GM12865 (cell line): ENCODE results near the gene TRNP1.

ENCODE experiments used
- DNase-seq: peaks from one replicate; pipeline ENCODE4 v3.0.0; 2010; ENCODE audit warnings: low read depth
- H3K4me3 ChIP-seq: 2 replicates; pipeline ENCODE4 v1.5.1; 2011; ENCODE audit warnings: mild to moderate bottlenecking, low read depth, low read length, control low read depth
- TF ChIP-seq, protein P1 (sequence below): IDR thresholded peaks from 2 replicates; pipeline ENCODE4 v1.5.1; 2011; ENCODE audit warnings: low read length, control low read depth, low read depth, inconsistent platforms; ENCODE audit not compliant: insufficient read depth; ENCODE audit errors: missing control alignments

Gene TRNP1

DNA sequence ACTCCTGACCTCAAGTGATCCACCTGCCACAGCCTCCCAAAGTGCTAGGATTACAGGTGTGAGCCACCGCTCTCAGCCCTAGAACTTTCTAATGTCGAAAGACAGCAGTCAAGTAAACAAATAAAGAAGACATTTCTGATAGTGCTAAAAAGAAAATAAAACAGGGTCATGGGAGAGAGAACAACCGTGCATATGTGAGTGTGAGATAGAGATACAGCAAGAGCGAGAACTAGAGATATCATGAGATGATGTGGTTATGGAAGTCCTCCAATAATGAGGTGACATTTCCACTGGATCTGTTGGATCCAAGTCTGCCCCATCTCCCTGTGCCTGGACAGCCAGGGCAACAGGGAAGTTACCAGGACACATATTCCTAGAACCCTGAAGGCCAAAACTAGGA is 23.7 kb downstream of the TRNP1 start:
- no peak for DNase-seq
- TF ChIP-seq, protein P1, sequence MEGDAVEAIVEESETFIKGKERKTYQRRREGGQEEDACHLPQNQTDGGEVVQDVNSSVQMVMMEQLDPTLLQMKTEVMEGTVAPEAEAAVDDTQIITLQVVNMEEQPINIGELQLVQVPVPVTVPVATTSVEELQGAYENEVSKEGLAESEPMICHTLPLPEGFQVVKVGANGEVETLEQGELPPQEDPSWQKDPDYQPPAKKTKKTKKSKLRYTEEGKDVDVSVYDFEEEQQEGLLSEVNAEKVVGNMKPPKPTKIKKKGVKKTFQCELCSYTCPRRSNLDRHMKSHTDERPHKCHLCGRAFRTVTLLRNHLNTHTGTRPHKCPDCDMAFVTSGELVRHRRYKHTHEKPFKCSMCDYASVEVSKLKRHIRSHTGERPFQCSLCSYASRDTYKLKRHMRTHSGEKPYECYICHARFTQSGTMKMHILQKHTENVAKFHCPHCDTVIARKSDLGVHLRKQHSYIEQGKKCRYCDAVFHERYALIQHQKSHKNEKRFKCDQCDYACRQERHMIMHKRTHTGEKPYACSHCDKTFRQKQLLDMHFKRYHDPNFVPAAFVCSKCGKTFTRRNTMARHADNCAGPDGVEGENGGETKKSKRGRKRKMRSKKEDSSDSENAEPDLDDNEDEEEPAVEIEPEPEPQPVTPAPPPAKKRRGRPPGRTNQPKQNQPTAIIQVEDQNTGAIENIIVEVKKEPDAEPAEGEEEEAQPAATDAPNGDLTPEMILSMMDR: no peak
- no peak overlapping the region for H3K4me3 ChIP-seq

DNA sequence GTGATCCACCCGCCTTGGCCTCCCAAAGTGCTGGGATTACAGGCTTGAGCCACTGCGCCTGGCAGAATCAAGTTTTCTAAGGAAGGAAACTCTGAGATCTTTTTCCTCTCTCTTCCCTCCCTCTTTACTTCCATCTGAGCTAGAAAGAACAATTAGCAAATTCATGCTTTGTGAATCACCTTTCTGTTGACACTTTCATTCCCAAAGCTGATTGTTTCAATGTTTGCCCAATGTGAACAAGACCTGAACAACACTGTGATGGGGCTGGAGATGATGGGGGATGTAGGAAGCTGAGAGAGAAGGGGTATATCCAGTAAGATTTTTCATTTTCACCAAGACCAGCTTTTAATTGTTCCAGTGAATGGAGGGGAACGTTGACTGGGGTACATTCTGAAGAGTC is 24.8 kb downstream of the TRNP1 start:
- no peak for DNase-seq
- no peak overlapping the region for H3K4me3 ChIP-seq
- TF ChIP-seq, protein P1: no peak

DNA sequence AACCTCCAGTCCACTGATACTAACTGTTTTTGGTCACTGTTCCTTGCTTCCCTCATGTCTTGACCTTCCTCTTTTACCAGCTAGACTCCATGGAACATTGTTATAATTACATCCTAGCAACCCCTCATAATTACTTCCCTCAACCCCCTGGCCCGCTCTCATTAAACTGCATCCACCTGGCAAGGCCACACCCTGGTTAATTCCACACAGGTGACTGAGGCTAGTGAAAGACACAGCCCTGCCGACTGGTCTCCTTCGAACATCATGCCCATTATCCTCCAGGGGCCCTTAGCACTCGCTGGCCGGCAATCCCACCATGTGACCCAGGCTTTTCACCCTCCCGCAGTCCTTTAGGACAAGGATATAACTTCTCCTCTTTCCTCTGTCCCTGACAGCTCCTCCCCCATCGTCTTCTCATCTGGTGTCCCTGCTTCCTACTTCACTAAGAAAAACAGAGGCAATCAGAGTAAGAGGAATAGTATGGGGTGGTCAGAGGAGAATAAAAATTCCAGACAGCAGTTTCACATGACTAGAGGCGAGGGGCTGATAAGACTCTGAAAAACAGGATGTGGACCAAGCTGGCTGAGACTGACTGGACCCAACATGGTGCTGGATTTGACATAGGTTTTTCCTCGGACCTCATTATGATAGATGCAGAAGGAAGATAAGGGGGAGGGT is 28.0 kb downstream of the TRNP1 start:
- no peak for DNase-seq
- no peak overlapping the region for H3K4me3 ChIP-seq
- TF ChIP-seq, protein P1: no peak

DNA sequence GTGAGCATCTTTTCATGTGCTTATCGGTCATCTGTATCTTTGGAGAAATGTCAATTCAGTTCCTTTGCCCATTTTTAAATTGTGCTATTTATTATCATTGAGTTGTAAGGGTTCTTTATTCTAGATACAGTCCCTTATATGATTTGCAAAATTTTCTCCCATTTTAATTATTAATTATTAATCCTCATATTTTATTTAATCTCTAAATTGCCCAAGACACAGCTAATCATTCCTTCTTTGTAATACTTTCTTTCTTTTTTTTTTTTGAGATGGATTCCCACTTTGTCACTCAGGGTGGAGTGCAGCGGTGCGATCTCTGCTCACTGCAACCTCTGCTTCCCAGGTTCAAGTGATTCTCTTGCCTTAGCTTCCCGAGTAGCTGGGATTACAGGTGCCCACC is 32.2 kb downstream of the TRNP1 start:
- TF ChIP-seq, protein P1: no peak
- no peak for DNase-seq
- no peak overlapping the region for H3K4me3 ChIP-seq

DNA sequence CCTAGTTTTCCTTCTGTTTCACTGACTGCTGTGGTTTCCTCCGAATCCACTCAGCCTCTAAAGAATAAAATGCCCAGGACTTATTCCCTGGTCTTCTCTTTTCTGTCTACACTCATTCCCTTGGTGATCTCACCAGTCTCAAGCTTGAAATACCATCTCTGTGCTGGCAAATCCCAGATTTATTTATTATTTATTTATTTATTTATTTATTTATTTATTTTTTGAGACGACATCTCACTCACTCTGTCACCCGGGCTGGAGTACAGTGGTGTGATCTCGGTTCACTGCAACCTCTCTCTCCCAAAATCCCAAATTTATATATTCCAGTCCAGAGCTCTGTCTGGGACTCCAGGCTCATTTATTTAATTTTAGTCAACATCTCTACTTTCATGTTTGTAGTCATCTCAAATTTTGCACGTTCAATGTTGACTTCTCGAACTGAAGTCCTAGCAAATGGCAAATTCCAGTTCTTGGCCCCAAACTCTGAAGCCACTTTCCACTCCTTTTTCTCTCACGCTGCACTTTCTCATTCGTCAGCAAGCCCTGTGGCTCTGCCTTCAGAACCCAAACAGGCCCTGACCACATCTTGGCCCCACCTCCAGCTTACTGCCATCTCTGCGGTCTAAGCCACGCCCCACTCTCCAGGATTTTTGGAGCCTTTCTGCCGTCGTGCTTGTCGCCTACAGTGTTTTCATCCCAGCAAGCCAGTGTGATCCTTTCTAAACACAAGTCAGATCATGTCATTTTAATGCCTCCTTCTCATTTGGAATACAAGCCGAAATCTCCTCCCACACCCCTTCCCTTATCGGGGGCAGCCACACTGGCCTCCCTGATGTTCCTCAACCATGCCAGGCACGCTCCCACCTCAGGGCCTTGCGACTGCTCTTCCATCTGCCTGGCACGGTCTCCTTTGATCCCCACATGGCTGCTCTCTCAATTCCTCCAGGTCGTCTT is 33.4 kb downstream of the TRNP1 start:
- no peak overlapping the region for H3K4me3 ChIP-seq
- DNase-seq: no peak
- TF ChIP-seq, protein P1: no peak

DNA sequence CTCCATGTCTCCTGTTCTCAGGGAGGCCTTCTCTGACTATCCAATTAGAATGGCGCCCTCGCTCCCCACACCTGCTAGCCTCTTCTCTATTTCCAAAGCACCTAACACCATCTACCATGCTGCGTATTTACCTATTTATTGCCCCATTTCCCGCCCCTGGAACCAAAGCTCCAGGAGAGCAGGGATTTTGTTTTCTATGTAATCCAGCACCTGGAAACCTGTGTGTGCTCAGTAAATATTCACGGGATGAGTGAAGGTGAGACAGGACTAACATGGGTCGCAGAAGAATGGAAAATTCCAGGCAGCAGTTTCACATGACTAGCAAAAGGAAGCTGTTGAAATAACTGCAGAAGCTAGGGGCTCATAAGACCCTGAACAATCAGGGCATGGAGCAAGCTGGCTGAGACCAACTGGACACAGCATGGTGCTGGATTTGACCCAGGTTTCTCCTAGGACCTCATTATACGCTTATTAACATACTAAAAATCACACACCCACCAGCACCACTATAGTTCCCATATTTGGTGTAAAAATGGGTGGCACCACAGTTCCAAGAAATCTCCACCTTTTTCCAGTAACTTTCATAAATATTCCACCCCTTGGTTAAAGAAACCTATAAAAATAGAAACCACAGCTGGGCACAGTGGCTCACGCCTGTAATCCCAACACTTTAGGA is 34.2 kb downstream of the TRNP1 start:
- TF ChIP-seq, protein P1: no peak
- no peak for DNase-seq
- H3K4me3 ChIP-seq: no peak overlapping the region
